Right renal cortex interstitium (tissue), 3 donors: ENCODE results near the gene HSP90AB1. TPM values are rescaled to one million over a fixed set of nuclear protein-coding genes. Genes with fewer than 3 reads are reported as not detected.
A peak's percentile ranks its signal among the peaks of the same experiment; 100 is the strongest.

Experiments
- DNase-seq, 3 donors: peaks; one replicate each; pipeline ENCODE4 v3.0.0-alpha.2; 2013; ENCODE audit warnings: low read depth in 3 of 3, low spot score in 2 of 3
- polyA plus RNA-seq, 3 donors: library from polyadenylated mRNA; unstranded; fragments of 120-200 nt; gene quantifications; one replicate each; pipeline ENCODE4 v1.2.1, GENCODE V29; 2013; ENCODE audit not compliant: insufficient read length in 3 of 3

HSP90AB1 gene
- polyA plus RNA-seq, 3 donors, result 1,281 to 1,316 (median 1,306) TPM

DNA sequence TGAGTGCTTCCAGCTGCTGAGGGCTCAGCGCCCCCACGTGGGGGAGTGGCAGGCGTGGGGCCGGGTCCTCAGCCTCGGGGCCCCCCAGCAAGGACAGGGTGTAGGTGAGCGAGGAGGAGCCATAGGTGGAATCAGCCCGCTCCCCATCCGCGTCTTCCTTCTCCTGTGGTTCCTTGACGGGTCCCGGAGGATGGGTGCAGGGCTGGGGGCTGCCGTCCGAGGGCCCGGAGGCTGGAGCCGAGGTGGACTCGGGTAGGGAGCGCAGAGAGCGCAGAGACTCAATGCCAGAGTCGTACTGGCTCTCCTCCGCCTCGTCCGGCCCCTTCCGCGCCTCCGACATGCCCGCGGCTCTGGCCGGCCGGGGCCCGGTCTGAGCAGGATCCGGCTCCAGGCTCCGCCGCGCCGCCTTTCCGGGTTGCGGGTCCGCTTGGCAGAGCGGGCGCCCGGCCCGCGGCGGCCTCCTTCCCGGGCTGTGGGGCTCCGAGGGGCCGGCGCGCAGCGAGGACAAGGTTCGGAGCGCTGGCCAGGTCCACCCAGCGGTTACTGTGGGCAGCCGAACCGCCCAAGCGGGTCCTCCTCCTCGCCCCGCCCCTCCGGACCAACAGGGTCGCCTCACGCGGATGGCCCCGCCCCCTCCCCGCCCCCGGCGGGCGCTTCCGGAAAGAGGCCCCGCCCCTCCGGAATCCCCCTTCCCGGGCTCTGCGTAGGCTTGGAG lies 18.3 kb downstream of the HSP90AB1 start, which contains the start of gene NFKBIE:
Gene NFKBIE, minus strand, starts transcription at position 545 of the 715 bp plus-strand sequence. Its CDS starts 205 bp downstream, at position 340.
- DNase-seq, result peak in 2 of 3 donors; percentile 83 to 88

DNA sequence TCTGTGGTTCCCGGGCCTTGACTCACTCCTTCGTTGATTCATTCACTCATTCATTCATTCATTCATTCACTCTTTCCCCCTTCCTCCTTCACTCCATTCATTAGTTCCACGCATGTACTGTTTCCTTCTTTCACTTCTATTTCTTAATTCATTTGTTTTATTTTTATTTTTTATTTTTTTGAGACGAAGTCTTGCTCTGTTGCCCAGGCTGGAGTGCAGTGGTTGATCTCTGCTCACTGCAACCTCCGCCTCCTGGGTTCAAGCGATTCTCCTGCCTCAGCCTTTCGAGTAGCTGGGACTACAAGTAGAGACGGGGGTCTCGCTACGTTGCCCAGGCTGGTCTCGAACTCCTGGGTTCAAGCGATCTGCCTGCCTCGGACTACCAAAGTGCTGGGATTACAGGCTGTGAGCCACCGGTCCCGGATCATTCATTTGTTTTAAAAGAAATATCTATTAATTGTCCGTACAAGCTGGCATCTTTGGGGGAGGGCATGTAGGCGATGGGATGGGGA lies 18.9 kb downstream of the HSP90AB1 start:
- no peak for DNase-seq

DNA sequence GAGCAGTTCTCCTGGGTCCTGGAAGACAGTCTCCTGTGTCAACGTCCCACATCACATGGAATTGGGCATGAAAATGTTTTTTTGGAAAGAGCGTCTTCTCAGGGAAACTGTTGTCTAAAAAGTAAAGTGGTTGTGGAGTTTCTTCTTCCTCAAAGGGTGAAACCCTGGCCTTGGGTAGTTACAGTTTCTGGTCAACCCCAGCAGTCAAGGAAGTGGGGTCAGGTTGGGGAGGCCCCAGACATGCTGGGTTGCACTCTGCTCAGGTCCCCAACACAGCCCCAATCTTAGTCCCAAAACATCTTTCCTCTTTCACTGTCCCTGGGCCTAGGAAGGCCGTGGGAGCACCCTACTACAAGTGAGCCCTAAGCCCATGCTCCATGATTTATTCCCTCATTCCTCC lies 19.4 kb downstream of the HSP90AB1 start:
- DNase-seq, result no peak

DNA sequence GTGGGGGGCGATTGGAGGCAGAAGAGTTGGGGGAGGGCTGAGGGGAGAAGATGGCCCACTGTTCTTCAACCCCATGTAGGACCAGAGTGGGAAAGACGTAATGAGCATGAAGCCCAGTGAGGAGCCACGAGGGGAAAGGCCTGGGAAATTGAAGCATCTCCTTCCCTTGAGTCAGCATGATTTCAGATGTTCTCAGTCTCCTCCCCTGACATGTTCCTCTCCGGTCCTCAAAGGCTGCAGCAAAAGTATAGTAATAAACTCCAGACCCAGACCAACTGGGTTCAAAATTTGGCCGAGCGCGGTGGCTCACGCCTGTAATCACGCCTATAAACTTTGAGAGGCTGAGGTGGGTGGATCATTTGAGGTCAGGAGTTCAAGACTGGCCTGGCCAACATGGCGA lies 20.4 kb downstream of the HSP90AB1 start:
- no peak for DNase-seq

DNA sequence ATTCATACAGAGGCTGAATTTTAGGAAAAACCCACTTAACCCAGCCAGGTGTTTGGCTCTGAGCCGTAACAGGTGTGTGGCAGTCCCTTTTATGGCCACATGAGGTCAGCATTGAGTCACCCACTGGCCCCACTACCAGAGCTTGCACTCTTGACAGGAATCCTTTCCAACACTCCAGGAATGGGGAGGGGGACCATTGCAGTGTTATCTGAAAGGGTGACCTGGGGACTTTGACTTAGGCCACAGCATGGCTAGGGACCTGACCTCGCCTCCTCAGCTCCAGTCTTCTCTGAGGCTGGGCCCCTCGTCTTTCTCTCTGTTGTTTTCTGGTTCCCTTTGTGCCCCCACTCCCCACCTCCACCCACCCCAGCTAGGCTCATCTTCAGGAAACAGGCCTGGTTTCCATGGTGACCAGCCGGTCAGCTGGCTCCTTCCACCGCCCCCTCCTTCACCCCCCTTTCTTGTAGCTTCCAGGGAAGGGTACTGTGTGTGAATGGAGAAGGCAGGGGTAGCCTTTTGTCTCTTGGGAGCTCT lies 21.3 kb downstream of the HSP90AB1 start:
- no peak for DNase-seq

DNA sequence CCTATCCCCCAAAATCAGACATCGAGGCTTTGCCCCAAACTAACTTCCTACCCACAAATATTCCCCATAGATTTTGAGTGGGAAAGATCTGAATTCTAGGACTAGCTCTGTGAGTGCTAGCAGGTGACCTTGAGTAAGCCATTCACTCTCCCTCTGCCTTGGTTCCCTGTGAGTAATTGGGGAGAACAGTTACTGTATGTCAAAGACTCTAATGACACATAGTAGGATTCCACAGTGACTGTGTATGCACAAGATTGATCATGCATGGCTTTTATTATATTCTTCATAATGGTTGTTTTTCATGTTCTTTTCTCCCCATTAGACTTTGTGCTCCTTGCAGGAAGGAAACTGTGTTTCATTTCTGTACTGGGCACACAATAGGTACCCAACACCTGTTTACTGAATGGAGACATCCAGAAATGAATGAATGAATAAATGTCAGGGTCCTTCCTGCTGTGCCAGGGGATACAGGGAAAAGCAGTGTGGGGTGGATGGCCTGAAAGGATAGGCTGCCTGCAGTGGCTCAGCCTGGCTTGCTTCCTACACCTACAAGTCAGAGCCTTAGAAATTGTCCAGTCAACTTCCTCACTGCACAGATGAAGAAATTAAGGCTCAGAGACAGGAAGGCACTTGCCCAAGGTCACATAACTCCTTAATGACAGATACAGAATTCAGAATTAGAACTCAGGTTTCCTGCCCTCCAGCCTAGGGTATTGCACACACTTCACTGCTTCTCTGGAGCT lies 22.4 kb downstream of the HSP90AB1 start:
- no peak for DNase-seq

DNA sequence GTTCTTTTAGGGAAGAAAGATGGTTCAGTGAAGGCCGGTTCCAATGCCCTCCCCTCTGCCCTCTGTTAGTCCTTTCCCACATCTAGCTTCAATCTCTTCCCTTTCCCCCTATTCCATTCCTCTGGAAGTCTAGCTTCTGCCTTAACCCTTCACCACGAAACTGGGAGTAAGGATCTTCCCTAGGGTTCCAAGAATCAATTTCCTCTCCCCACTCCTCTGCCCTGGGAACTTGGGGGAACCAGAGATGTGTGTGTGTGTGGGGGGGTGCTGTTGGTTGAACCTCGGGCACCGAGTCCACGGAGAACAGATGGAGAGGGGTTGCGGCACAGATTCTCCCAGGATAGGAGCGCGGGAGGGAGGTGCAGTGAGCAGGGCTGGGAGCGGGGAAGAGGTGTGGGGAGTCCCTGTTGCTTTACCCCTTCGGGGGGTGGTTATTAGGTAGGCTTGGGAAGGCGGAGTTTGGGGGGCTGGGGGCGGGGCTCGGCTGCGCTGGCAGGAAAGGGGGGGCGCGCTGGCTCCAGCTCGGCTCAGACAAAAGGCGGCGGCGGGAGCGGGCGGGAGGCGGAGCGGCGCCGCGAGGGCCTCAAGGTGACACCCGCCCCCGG lies 23.1 kb downstream of the HSP90AB1 start, which contains the start of gene TMEM151B:
Gene TMEM151B, plus strand, starts transcription at position 530 of the 605 bp plus-strand sequence. CDS start 293 bp downstream, outside the sequence.
- DNase-seq, result no peak

DNA sequence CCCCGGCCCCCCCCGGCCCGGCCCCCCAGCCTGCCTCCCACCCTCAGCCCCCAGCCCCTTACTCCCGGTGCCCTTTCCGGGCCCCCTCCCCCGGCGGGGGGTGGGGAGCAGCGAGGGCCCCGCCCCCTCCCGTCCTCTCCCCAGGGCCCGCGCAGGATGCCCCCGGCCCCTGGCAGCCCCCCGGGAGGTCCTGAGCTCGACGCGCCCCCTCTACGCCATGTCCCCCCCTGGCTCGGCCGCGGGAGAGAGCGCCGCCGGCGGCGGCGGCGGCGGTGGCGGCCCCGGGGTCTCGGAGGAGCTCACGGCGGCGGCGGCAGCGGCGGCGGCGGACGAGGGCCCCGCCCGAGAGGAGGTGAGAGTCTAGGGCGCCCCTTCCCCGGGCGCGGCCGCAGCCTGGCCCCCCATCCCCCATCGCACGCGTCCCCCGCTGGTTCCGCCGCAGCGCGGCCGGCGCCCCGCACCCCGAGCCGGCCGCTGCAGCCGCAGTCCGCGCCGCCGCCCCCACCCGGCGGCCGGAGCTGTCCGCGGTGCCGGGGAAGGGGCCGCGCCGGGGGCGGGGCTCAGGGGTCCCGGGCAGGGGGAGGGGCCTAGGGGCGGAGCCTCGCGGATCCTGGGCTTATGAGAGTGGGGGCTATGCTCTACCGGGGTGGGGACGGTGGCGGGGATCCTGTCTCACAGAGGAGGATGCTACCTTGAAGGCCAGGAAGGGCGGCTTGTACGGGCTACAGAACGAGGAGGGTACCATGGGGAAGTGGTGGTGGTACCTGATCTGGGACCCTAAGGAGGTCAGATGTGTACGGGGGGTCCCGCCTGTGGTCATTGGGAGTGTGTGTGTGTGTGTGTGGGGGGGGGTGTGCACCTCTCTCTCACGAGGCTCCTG lies 23.9 kb downstream of the HSP90AB1 start:
- no peak for DNase-seq

DNA sequence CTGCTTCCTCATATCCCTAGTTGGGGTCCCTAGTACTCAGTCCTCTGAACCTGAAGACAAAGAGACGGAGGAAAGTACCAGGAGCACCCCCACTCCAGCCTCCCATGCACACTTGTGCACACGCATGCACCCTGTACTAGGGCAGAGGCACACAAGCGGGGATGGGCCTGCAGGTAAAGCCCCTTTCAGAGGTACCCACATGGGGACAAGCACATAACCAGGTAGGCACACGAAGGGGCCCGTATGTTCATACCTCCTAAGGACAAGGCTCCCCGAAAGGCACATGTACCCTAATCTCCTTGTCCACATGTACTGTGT lies 24.5 kb downstream of the HSP90AB1 start:
- DNase-seq, result no peak

DNA sequence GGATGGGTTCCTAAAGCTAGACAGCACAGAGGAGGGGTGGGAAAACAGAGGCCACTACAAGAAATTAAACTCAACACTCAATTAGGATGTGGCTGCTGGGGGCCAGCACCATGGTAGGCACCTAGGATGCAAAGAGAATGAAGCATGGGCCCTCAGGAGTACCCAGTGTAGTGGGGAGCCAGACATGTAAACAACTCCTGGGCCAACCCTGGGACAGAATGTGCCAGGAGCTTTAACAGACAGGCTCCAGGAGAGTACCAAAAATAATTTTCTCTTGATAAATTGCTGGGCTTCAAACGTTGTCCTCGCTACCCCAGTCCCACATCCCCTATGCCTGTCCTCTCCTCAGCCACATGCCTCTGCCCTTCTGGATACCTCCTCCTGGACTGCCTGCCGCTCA lies 25.0 kb downstream of the HSP90AB1 start:
- DNase-seq, result no peak

DNA sequence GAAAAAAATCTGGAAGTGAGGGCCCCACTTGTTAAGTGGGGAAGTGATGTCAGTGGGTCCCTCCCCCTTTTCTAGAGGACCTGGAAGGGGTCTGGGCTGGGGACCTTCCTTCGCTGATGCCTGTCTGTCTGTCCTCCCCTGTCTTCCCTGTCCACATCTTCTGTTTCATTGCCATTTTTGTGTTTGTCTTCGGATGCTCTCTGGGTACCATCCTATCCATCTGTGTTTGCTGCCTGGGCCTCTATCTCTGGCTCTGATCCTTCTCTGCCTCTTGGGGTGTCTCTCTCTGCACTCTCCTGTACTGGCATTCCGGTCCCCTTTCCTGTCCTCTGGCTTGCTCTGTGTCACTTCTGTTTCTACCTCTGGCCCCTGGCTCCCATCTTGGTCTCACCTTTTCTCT lies 25.6 kb downstream of the HSP90AB1 start:
- no peak for DNase-seq

DNA sequence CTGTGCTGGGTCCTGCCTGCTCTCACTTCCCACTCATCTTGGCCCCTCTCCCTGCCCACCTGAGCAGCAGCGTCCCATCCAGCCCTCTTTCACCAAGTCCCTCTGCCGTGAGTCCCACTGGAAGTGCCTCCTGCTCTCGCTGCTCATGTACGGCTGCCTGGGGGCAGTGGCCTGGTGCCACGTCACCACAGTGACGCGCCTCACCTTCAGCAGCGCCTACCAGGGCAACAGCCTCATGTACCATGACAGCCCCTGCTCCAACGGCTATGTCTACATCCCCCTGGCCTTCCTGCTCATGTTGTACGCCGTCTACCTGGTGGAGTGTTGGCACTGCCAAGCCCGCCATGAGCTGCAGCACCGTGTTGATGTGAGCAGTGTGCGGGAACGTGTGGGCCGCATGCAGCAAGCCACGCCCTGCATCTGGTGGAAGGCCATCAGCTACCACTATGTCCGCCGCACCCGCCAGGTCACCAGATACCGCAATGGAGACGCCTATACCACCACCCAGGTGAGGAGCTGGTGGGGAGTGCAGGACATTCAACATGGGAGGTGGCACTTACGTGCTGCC lies 26.2 kb downstream of the HSP90AB1 start:
- DNase-seq, result no peak

DNA sequence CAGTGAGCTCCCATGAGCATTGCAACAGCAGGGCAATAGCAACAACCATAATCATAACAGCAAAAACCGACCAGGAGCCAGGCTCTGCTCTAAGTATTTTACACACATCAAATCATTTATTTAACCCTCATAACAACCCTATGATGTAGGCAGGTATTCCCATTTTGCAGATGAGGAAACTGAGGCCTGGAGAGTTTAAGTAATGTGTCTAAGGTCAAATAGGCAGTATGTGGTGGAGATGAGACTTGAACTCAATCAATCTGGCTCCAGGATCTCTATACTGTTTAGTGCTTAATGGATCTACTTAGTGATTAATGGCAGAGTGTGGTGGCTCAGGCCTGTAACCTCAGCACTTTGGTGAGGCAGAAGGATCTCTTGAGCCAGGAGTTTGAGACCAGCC lies 26.7 kb downstream of the HSP90AB1 start:
- DNase-seq, result no peak

DNA sequence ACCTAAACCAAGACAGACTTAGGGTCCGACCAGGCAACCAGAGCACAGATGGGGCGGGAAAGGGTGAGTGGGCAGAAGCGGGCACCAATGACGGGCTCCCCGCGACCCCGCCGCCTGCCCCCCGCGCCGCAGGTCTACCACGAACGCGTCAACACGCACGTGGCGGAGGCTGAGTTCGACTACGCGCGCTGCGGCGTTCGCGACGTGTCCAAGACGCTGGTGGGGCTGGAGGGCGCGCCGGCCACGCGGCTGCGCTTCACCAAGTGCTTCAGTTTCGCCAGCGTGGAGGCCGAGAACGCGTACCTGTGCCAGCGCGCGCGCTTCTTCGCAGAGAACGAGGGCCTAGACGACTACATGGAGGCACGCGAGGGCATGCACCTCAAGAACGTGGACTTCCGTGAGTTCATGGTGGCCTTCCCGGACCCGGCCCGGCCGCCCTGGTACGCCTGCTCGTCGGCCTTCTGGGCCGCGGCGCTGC lies 28.4 kb downstream of the HSP90AB1 start:
- DNase-seq, result no peak

DNA sequence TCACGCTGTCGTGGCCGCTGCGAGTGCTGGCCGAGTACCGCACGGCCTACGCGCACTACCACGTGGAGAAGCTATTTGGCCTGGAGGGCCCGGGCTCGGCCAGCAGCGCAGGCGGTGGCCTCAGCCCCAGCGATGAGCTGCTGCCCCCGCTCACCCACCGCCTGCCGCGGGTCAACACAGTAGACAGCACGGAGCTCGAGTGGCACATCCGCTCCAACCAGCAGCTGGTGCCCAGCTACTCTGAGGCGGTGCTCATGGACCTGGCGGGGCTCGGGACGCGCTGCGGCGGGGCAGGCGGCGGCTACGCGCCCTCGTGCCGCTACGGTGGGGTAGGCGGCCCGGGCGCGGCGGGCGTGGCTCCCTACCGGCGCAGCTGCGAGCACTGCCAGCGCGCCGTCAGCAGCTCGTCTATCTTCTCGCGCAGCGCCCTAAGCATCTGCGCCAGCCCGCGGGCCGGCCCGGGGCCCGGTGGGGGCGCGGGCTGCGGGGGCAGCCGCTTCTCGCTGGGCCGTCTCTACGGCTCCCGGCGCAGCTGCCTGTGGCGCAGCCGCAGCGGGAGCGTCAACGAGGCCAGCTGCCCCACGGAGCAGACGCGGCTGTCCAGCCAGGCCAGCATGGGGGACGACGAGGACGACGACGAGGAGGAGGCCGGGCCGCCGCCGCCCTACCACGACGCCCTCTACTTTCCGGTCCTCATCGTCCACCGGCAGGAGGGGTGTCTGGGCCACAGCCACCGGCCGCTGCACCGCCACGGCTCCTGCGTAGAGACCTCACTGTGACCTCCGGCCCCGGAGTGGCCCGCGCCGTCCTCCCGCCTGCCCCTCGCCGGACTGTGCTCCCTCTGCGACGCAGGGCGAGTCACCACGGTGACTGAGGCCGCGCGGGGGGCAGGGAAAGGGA lies 29.1 kb downstream of the HSP90AB1 start:
- no peak for DNase-seq

DNA sequence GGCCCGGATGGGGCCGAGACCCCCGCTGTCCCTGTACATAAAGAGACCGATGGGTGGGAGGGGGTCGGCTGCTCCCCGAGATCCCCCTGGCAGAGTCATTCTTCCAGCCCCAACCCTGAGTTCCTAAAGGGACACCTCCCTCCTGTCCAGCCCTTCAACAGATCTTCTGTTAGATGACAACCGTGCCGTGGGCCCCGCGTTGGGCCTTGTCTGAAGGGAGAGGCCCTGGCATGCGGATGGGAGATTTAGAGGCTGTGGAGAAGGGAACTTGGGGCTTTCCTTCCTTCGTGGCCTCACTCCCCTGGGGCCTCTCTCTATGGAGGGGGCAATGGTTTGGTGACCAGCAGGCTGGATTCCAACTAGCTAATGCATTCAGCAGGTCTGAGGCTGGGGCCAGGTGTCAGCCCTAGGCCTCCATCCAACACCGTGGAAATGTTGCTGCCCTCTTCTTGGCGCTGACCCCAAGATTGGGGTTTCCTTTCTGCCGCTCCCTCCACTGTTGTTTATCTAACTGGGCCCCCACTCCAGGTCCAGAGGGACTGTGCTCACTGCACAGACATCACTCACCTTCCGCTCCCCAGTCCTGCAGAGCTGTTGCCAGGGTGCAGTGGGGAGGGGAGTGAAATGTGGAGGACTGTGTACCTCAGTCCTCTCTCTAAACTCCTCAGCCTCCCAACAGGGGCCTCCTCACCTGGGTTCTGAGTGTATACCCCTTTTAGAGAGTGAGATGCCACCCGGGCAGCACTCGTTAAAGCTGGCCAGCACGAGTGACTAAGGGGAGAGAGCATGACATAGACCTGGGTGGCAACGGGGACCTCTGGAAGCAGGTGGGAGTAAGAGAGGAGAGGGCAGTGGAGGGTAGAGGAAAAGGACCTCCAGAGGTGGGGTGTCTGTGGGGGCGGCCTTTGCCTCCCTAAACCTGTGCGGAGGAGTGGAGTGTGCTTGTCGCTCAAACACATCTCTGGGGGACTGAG lies 30.1 kb downstream of the HSP90AB1 start:
- DNase-seq, result no peak

DNA sequence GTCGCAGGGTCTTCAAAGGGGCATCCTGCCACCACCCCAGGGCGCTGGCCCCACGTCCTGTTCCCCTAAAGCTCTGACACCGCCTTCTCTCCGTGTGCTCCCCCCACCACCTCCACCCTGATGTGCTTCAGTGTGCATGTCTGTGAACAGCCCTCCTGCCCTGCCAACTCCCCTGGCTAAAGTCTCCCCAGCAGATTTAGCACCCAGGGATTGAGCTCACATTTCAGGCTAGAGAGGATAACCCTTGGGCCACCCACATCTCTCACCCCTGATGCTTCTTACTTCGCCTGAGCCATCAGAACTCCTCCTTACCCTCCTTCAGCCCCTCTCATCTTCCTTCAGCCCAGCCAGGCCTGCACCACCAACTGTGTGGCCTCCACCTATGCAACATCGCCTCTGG lies 30.9 kb downstream of the HSP90AB1 start:
- DNase-seq, result no peak

DNA sequence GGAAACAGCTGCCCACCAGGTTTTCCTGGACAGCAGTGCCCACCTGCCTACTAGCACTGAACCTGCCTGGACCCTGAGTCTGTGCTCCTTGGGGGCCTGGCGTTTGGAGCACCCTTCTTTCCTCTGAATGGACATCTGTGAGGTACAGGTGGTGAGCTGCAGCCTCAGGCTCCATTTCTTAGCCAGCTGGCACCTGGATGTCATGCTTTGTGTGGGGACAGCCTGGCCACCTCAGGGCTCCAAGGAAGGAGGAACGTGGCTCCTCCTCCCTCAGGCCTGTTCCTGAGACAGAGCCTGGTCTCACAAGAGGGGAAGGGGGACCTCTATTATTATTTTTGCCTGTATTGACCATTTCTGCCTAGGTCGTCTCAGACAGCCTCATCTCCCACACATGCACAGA lies 31.4 kb downstream of the HSP90AB1 start:
- no peak for DNase-seq
